Activated T-cell treated with anti-CD3 and anti-CD28 coated beads for 4 hours (primary cell): ENCODE results near the gene MAPT.

Experiments used
- DNase-seq: peaks from one replicate; pipeline ENCODE4 v3.0.0-alpha.2; 2020

MAPT gene

DNA sequence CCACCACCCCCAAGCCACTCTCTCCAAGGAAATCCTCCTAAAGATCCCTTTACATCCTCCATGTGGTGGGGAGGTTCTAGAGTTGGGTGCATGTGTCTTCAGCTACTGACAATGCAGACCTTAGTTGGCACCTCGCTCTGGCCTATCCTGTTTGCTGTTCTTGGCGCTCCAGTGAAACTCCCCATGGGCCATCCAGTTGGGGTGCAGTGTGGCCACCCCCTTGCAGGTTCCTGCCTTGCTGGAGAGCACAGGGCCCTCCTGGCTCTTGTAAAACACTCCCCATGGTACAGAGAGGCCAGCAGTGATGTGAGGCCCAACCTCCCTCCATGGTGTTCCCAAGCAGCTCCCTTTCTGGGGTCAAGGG lies 82.0 kb downstream of the MAPT start:
- no peak for DNase-seq

DNA sequence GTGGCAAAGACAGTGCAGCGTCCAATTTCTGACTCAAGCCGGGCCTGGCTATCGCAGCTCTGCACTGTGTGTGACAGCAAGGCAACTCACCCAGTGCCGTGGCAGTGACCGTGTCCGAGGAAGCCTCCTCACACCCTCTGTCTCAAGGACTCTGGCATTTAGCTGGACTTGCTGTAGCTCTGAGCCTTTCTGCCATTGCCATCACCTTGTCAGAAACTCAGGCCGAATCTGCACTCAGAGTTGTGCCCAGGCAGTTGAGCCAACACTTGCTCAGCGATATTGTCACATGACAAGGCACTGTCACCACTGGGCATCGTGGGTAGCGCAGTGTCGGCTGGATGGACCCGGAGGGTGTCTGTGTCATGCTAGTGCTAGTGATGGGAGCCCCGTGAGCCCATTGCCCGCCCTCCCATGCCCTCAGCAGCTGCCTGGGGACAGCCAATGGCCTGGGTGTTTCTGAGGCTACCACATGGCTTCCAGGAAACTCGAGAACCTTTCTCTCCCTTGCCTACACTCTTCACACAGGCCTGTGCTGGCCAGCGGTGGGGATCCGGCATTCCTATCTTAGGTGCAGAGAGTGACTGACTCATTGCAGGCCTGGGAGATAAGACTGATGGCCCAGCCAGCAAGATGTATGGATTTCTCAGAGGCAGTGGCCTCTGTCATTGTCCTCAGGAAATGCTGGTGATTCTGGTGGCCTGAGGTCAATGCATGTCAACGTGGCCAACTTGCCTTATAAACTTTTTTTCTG lies 82.6 kb downstream of the MAPT start:
- no peak for DNase-seq

DNA sequence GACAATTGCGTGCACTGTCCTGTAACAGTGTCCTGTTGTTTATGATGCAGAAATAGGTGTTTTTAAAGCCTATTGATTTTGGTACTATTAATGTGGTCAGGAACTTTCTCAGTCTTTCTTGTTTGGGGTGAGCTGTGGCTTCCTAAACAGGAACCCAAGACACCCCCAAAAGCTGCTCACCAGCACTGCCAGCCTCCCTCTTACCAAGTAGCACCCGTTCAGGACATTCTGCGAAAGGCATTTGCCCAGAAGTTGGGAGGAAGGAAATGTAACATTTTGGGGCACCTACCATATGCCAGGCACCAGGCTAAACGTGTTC lies 83.1 kb downstream of the MAPT start:
- no peak for DNase-seq

DNA sequence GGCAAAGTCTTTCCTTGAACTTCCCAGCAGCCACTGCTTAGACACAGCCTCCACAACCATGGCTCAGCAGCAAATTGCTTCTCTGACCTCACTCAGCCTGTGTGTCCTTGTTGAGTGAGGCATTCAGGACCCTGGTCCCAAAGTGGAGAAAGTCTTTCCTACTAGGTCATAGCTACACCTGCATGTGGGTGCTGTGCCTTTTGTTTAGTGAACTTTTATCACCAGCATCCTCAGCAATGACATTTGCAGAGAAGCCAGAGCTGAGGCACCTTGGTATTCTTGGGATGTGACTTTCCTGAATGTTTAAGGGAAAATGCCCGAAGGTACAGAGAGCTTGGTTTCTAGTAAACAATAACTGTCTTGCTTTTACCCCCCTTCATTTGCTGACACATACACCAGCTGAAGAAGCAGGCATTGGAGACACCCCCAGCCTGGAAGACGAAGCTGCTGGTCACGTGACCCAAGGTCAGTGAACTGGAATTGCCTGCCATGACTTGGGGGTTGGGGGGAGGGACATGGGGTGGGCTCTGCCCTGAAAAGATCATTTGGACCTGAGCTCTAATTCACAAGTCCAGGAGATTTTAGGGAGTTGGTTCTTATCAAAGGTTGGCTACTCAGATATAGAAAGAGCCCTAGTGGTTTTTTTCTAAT lies 83.7 kb downstream of the MAPT start:
- no peak for DNase-seq

GRCh38 chr17:45979137-45979536 lies 84.8 kb downstream of the MAPT start:
- DNase-seq = no peak

GRCh38 chr17:45980855-45981254 lies 86.5 kb downstream of the MAPT start:
- DNase-seq = no peak

GRCh38 chr17:45981306-45981705 lies 87.0 kb downstream of the MAPT start:
- no peak for DNase-seq

DNA sequence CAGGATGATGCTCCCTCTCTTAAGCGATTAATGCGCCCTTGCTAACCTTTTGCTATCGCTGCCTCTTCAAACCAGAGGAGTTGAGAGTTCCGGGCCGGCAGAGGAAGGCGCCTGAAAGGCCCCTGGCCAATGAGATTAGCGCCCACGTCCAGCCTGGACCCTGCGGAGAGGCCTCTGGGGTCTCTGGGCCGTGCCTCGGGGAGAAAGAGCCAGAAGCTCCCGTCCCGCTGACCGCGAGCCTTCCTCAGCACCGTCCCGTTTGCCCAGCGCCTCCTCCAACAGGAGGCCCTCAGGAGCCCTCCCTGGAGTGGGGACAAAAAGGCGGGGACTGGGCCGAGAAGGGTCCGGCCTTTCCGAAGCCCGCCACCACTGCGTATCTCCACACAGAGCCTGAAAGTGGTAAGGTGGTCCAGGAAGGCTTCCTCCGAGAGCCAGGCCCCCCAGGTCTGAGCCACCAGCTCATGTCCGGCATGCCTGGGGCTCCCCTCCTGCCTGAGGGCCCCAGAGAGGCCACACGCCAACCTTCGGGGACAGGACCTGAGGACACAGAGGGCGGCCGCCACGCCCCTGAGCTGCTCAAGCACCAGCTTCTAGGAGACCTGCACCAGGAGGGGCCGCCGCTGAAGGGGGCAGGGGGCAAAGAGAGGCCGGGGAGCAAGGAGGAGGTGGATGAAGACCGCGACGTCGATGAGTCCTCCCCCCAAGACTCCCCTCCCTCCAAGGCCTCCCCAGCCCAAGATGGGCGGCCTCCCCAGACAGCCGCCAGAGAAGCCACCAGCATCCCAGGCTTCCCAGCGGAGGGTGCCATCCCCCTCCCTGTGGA lies 88.6 kb downstream of the MAPT start:
- no peak for DNase-seq

DNA sequence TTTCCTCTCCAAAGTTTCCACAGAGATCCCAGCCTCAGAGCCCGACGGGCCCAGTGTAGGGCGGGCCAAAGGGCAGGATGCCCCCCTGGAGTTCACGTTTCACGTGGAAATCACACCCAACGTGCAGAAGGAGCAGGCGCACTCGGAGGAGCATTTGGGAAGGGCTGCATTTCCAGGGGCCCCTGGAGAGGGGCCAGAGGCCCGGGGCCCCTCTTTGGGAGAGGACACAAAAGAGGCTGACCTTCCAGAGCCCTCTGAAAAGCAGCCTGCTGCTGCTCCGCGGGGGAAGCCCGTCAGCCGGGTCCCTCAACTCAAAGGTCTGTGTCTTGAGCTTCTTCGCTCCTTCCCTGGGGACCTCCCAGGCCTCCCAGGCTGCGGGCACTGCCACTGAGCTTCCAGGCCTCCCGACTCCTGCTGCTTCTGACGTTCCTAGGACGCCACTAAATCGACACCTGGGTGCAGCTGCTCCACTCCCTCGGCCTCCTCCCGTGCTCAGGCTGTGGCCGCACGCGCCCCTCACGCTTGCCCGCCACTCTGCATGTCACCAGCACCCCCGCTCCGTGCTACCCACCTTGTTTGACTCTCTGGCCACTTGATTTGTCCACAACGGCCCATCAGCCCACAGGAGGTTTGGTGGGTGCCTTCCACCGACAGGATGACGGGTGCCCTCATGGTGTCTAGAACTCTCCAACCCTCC lies 89.4 kb downstream of the MAPT start:
- no peak for DNase-seq

GRCh38 chr17:45984368-45984767 lies 90.0 kb downstream of the MAPT start:
- DNase-seq = no peak

DNA sequence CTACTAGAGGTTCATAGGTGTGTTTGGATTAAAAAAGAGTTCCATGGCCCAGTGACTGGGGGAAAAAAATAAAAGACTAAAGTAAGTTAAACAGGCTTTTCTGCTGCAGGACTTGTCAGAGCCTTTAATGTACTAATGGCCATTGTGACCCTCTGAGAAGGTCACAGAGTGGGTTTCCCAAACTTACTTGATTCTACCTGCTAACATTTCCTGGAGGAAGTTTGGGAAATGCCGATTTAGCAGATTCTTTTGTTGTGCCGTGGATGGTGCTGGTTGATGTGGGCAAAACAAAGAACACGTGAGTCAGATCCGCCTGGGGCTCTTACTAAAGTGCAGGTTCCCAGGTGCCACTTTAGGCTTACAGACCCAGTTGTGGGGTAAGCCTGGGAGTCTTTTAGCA lies 91.1 kb downstream of the MAPT start:
- DNase-seq = no peak

- no peak for DNase-seq
These were observed 91.7 kb downstream of the MAPT start for GRCh38 chr17:45986056-45986455.

DNA sequence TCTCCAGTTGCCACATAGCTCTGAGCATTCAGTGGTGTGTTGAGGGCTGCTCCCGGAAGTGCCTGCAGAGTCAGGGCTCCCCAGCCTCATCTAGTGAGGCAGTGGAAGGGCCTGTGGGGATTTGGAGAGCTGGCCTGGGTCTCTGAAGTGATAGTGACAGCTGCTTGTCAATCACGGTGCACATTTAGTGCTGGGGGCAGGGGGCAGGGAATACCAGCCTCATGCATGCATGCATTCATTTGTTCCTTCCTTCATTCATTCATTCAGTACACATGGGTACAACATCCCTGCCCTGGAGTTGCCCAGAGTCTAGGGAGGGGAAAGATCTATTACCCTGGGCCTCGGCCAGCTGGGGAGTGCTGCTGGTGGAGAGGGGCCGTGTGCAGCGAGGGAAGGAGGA lies 93.4 kb downstream of the MAPT start:
- DNase-seq = no peak

DNA sequence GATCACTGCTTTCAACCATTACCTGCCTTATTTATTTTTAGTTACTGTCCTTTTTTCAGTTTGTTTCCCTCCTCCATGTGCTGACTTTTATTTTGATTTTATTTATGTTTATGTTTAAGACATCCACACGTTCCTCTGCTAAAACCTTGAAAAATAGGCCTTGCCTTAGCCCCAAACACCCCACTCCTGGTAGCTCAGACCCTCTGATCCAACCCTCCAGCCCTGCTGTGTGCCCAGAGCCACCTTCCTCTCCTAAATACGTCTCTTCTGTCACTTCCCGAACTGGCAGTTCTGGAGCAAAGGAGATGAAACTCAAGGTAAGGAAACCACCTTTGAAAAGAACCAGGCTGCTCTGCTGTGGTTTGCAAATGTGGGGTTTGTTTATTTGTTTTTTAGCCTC lies 95.4 kb downstream of the MAPT start:
- no peak for DNase-seq

DNA sequence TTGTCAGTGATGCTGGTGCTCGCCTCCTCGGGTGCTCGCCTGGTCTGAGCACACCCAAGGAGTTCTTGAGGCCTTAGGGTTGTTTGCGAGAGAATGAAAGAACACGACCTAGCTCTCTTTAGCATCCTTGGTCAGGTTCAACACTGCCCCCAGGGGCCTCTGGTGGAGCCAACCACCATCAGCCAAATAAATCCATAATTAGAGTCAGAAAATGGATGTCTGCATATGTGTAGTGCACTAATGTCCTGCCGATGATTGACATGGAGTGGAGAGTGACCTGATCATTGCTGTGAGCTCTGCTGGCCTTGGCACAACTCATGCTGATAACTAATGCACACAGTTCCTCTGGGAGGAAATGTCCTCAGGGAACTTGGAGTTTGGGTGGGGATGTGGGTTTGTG lies 96.5 kb downstream of the MAPT start:
- DNase-seq = no peak

DNA sequence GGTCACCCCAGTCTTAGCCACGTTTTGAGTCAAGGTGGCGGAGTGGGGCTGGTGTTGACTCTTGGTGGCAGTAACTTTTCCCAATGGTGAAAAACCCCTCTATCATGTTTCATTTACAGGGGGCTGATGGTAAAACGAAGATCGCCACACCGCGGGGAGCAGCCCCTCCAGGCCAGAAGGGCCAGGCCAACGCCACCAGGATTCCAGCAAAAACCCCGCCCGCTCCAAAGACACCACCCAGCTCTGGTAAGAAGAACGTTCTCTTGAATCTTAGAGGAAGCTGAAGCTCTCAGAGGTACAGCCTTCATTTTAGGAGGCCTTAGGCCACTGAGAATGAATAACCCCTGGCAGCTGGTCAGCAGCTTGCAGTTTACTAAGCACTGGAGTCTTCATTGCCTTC lies 97.0 kb downstream of the MAPT start:
- no peak for DNase-seq

- DNase-seq = no peak
These were observed 97.8 kb downstream of the MAPT start for GRCh38 chr17:45992175-45992574.

DNA sequence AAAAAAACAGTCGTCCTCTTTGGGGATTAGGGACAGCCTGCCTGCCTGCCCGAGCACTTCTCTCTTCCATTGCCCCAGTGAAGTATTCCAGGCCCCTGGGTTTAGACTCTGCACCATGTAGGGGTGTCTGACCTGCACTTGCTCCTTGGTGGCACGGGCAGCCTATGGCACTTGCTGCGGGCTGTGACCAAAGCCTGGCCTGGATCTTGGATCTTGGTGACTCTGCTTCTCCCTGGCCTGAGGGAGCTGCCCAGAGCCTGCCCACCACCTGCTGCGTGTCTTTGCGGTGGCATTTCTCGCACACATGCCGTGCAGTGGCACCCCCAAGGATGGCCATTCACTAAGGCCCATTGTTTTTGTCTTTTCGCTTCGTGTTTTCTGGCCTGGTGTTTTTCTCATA lies 98.5 kb downstream of the MAPT start:
- no peak for DNase-seq

- no peak for DNase-seq
These were observed 99.7 kb downstream of the MAPT start for GRCh38 chr17:45993962-45994627.

- no peak for DNase-seq
These were observed 100.6 kb downstream of the MAPT start for GRCh38 chr17:45994987-45995386.

- no peak for DNase-seq
These were observed 101.4 kb downstream of the MAPT start for GRCh38 chr17:45995627-45996270.

- no peak for DNase-seq
These were observed 102.1 kb downstream of the MAPT start for GRCh38 chr17:45996282-45996937.
